Uterus (tissue), 2 donors: ENCODE measurements around the gene NINL.

Experiments
- CTCF ChIP-seq, 4 experiments: fragments of 200-600 bp in 2 of 4; fragments of 450-650 bp in 2 of 4; sonication (generic) in 2 of 4; IDR thresholded peaks; one replicate each; pipeline ENCODE4 v1.5.1; 2016 to 2019; ENCODE audit warnings: antibody characterized with exemption in 4 of 4, mild to moderate bottlenecking in 2 of 4, moderate library complexity in 1 of 4
- POLR2A ChIP-seq, 2 donors: fragments of 450-650 bp; IDR thresholded peaks; one replicate each; pipeline ENCODE4 v1.6.1; 2016; ENCODE audit warnings: antibody characterized with exemption in 2 of 2, mild to moderate bottlenecking in 1 of 2, moderate library complexity in 1 of 2

GRCh38 chr20:25495189-25495824 is 90.0 kb downstream of the NINL start:
- TF ChIP-seq CTCF (IDR thresholded peaks at IDR 0.05), result no peak
- TF ChIP-seq POLR2A (IDR thresholded peaks at IDR 0.05), result no peak
